Middle frontal gyrus (tissue), 1 donor: ENCODE data around the gene TGFBR3.

Source experiments
- DNase-seq: peaks from one replicate; pipeline ENCODE4 v3.0.0-alpha.2; 2015; ENCODE audit warnings: low spot score; ENCODE audit errors: extremely low spot score

Gene TGFBR3

GRCh38 chr1:91783423-91784170 is 102.4 kb downstream of the TGFBR3 start:
- no peak for DNase-seq

DNA sequence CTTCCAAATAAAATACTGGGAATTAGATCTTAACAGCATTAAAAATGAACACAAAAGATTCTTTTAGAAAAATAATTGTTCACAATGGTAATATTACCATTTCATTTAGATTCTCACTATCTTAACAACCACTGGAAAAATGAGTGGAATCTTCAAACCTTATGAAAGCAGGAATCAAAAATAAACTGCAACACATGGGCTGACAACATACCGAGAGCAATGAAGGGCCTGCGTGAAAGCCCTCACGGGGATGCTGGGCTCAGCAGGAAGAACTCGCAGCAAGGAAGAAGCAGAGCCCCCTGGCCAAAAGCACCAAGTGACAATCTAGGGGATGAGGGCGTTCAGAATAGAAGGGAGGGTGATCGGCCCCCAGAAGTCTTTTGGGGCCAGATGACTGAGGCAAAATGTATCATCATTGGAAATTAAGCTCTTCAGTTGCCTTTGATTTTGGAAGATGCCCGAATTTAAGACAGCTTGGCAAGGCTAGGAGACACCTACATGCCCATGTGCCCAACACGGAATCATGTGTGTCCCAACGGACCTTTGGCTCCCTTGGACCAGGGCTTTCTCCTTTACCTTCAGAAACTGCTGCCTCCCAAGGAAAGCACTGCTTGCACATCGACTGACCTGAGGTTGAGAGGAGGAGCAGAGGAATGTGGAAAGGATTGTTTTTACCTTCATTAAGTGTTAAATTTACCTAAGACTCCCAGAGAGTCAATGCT is 103.9 kb downstream of the TGFBR3 start:
- DNase-seq: no peak

GRCh38 chr1:91781371-91781825 is 104.6 kb downstream of the TGFBR3 start:
- no peak for DNase-seq

DNA sequence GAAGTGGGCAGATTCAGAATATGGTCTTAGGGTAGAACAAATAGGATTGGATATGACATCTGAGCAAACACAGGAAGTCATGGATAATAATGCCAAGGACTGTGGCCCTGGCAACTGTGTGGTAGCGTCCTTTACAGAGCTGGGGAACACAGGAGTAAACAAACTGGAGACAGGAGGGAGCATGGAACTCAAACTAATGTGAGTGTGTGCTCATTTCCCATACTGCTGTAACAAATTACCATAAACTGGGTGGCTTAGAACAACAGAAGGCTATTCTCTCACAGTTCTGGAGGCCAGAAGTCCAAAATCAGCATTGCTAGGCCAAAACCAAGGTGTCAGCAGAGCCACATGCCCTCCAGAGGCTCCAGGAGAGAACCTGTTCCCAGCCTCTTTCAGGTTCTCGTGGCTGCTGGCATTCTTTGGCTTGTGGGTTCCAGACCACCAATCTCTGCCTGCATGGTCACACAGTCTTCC is 106.4 kb downstream of the TGFBR3 start:
- DNase-seq: no peak

GRCh38 chr1:91778964-91779363 is 107.0 kb downstream of the TGFBR3 start:
- no peak for DNase-seq

DNA sequence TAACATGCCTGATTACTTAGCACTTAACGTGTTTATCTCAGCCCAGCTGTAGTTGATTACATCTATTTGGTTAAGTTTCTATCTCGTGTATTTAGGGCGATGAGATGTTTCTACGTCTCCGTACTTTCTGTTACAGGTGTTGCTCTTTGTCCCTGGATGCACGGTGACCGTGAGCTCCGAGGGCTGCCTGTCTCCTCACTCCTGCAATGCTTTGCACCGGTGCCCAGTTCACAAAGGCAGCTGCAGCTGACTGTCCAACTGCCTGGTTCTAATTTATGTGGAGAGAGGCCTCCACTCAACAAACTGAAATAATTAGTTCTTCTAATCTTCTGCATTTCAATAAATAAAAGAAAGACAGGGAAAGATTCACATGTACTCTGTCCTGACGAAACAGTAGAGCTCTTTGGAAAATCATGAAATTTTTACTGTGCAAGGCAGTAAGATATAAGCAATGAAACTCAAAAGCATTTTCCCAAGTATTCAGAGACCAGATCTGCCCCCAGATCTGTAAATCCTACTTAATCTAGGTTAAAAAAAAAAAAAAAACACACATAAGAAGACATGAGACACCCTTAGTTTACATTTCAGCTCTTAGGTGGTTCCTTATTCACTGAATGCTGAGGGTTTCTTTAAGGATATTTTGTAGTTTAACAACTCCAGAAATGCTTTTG is 108.2 kb downstream of the TGFBR3 start:
- no peak for DNase-seq

DNA sequence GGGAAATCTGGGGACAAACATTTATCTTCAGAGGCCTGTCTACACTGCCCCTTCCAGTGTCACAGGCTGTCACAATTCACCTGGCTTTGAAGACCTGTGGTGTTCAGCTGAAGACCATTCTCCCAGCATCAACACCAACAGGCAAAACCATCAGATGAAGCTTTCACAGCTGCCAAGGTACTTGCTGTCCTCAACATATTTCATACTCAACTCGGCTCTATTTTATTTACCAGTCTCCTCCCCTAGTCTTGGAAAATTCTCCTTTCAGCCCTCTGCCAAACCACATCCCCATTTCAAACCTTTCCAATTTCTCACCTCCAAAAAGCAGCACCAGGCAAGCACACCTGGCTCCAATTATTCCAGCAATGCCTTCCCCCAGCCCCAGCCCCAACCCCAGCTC is 108.8 kb downstream of the TGFBR3 start:
- DNase-seq: no peak

GRCh38 chr1:91776068-91776794 is 109.7 kb downstream of the TGFBR3 start:
- DNase-seq: no peak

DNA sequence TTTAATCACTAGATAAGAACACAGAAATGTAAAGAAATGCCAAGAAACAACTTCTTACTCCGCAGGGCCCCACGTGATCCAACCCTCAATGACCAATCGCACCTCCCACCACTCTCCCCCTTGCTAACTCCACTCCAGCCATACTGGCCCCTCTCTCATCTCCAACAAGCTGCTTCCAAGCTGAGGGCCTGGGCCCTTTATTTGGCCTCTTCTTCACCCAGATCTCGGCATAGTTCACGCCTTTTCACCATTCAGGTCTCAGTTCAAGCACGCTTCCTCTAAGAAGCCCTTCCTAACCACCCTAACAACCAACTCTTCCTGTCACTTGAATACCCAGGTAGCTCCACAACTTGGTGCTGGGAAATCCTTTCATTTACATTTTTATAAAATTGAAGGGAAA is 110.7 kb downstream of the TGFBR3 start:
- DNase-seq: no peak

GRCh38 chr1:91774520-91775203 is 111.3 kb downstream of the TGFBR3 start:
- no peak for DNase-seq

DNA sequence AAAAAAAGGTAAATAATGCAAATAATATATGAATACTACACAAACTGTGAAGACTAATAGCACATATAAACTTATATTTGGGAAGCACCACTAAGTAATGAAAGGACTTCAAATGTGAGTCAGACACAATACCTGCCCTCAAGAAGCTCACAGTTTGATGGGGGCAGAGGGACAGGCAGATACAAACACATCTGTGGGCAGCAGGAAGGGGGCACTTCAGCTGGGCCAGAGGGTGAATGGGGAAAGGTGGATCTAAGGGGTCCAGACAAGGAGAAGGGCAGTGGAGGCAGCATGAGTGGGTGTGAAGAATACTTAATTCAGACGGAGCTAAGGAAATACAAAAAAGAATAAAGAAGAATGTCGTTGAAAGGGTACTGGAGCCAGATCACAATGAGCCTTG is 114.2 kb downstream of the TGFBR3 start:
- no peak for DNase-seq

- DNase-seq: no peak
These were observed 115.2 kb downstream of the TGFBR3 start for GRCh38 chr1:91770667-91771268.

- DNase-seq: no peak
These were observed 116.2 kb downstream of the TGFBR3 start for GRCh38 chr1:91769742-91770141.

DNA sequence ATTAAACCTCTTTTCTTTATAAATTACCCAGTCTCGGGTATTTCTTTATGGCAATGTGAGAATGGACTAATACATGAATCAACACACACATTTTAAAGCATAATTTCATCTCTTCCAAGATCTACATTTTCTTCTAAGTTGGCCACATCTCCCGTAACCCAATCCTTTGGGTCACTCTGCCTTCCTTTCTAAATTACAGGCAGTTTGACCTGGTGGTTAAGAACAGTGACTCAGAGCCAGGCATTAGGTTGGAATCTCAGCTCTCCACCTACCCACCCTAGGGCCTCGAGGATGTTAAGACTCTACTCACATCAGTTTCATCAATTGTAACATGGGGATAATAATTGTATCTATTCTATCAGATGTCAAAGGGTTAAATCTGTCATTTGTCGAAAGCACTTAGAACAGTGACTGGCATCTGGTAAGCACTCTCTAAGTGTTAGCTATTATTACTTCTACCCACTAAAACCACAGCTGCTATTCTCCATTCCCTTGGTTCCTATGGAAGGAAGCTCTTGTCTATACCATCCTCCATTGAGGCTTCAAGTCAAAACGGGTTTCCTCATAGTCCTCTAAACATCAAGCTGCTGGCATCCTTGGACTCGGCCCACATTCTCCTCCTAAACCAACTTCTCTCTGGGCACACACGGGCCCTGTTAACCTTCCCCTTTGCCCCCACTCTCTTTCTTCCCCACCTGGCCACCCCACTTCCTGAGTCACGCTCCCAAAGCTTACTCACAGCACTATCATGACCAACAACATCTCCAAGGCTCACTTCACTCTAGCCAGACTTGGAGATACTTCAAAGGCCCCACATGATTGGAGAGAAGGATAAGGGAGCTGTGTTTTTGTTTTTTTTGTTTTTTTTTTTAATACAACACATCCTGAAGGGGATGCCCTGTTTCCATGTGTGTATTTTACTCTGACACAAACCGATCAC is 116.9 kb downstream of the TGFBR3 start:
- no peak for DNase-seq

- DNase-seq: no peak
These were observed 117.8 kb downstream of the TGFBR3 start for GRCh38 chr1:91768120-91768519.

DNA sequence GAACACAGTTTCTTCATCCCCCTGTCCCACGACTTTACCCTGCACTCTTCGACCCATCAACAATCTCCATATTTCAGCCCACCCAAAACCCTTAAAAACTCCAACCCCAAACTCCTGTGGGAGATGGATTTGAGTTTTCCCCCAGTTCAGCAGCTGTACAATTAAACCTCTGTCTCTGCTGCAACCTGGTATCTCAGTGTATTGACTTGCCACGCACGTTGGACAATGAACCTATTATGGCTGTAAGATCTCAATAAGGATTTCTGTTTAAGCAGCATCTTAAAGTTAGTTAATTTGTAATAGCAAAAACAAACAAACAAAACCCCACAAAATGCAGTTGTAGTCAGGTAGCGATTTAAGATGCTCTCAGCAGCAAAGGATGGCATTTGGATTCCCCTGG is 119.1 kb downstream of the TGFBR3 start:
- no peak for DNase-seq

- no peak for DNase-seq
These were observed 120.0 kb downstream of the TGFBR3 start for GRCh38 chr1:91765880-91766443.

GRCh38 chr1:91765293-91765692 is 120.7 kb downstream of the TGFBR3 start:
- no peak for DNase-seq
